GM18870 (cell line): ENCODE results near the gene BMP2K.
"Not testable (repeated sequence)": the region's sequence is repeated elsewhere in the genome, so short reads cannot be mapped to it uniquely, and the experiment has no call there.

Experiments used
- ATAC-seq: cut with Tn5 transposase; IDR thresholded peaks from one replicate; pipeline ENCODE4 v1.9.1; 2021; ENCODE audit warnings: moderate library complexity; ENCODE audit not compliant: unreplicated experiment

The BMP2K gene

DNA sequence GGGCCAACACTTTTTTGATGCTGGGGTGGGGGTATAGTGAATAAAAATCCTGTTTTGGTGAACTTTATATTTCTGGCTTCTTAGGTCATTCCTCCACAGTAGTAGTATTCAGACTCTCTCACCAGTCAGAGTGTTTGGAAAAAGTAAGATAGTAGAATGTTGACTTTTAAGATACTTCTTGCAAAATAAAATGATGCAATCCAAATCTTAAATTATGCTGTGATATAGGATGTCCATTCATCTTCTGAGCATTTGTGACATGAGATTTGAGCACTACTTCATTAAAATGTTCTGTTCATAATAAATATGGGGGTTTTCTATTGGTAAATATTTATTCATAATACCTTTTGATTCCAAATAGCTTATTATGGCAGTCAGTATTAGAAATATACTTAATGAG is 70.1 kb downstream of the BMP2K start:
- ATAC-seq: no peak

GRCh38 chr4:78862314-78862737 is 86.2 kb downstream of the BMP2K start:
- ATAC-seq: no peak

GRCh38 chr4:78863254-78863869 is 87.2 kb downstream of the BMP2K start:
- ATAC-seq: peak; percentile 55

DNA sequence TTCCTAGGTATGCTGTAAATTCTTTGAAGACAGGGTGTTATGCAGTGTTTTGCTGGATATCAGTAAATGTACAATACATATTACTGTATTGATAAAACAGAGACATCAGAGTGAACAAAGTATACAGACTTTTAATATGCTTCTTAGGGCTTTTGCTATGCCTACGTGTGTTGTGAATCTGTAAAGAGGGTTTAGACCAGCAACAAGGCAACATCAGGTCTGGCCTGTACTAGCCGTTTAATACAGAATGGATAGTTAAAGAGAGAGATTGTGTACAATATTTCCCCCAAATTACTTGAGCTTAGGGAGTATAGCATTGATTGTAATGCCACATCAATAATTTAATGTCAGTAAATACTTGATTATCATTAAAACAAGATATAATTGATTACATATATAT is 87.8 kb downstream of the BMP2K start:
- no peak for ATAC-seq

DNA sequence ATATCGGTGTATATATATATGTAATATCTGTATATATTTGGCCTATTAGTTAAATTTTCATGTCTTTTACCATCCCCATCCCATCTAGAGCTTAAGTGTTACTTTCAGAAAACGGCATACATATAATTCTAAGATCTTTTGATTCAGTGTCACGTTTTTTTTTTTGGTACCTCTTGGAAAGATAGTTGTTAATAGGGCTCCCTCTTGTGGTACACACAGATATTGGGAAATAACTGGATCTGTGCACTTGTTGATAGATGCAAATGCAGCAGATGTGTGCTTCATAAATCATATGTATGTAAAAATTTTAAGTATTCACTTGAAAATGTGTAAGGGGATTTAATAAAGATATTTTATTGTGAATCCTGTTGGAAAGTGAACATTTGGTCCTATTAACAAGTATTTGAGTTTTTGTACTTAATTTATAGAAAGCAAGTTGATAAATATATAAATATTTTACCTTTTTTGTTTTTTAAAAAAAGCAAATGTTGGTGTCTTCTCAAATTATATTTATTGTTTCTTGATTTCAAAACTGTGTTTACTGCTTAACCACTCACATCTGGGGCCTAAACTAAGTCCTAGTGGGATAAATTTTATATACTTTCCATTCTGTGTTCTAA is 88.4 kb downstream of the BMP2K start:
- peak; percentile 52 for ATAC-seq

DNA sequence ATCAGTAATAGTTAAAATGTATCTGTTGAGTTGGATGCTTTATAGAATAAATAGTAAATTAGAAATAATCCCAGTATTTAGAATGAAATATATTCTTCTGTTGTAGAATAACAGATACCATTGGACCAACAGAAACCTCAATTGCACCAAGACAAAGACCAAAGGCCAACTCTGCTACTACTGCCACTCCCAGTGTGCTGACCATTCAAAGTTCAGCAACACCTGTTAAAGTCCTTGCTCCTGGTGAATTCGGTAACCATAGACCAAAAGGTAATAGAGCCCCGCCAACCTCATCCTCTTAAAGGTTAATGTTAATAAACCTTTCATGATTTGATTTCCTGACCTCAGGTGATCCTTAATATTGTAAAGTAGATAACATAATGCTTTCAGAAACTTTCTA is 89.3 kb downstream of the BMP2K start:
- no peak for ATAC-seq

DNA sequence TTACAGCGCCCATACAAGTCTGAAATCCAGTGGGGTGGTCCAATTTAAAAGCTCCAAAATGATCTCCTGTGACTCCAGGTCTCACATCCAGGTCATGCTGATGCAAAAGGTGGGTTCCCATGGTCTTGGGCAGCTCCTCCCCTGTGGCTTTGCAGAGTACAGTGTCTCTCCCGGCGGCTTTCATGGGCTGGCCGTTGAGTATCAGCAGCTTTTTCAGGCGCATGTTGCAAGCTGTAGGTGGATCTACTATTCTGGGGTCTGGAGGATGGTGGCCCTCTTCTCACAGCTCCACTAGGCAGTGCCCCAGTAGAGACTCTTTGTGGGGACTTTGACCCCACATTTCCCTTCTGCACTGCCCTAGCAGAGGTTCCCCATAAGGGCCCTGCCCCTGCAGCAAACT is 92.6 kb downstream of the BMP2K start:
- ATAC-seq: not testable (repeated sequence)

GRCh38 chr4:78870056-78870455 is 93.9 kb downstream of the BMP2K start:
- no peak for ATAC-seq

GRCh38 chr4:78876568-78877320 is 100.6 kb downstream of the BMP2K start:
- ATAC-seq: no peak

DNA sequence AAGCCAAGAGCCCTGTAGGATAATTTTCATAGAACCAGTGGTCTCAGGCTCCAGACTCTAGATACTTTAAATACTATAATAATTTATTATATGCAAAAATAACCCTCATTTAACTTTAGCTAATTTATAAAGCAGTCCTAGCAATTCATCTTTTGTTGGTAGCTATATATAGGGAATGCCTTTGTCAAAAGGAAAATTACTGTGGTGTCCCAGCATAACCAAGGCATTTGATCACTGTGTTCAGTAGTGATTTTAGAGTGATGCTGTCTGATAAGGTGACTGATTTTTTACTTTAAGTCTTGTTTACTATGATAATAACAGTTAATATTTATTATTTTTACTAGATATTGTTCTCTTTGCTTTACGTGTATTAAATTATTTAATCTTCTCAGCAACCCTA is 101.9 kb downstream of the BMP2K start:
- ATAC-seq: no peak

GRCh38 chr4:78880874-78881492 is 104.8 kb downstream of the BMP2K start:
- ATAC-seq: no peak

DNA sequence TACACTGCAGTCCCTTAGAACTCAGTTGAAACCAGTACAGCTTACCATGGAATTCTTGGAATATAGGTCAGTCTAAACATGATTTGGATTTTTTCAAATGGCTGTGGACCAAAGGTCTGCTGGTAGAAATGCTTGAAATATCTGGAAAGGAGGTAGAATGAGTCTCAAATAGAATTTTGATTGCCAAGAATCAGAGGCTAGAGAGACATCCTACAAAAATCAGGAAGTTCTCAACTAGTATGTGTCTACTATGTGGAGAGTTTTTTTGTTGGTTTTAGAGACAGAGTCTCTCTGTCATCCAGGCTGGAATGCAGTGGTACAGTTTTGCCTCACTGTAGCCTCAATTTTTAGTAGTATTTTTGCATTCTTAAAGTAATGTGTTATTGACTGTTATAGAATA is 109.4 kb downstream of the BMP2K start:
- ATAC-seq: no peak

DNA sequence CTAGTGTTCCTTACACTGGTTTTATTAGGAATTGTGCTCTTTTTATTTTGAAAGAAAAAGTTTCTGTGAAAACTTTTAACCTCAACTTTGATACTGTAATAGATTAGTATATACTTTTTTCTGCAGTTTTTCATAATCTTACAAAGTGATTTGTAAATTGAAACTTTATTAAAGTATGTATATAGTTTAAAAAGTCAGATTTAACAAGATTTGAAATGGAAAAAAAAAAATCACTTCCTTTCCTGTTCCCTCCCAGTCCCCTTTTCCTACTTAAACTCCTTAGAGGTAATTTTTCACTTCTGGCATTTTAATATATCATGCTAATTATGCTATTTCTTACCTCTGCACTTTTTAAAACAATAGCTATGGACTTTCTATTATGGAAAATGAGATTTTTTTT is 113.8 kb downstream of the BMP2K start:
- no peak for ATAC-seq

DNA sequence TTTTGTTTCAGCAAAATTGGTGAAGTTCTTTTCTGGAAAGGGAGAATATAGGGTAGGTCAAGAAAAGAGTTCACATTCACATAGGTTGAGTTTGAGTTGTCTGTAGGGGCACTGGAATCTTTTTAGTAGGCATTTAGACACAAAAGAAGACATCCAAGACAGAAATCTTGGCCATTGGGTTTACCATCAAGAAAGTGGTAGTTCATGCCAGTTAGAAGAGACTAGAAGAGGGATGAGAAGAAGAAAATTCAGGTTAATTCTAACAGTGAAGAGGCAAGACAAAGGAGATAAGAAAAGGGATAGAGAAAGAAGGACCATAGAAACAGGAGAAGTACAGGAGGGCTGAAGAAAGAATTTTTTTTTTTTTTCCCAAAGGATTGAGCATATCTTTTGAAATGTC is 123.2 kb downstream of the BMP2K start:
- no peak for ATAC-seq

DNA sequence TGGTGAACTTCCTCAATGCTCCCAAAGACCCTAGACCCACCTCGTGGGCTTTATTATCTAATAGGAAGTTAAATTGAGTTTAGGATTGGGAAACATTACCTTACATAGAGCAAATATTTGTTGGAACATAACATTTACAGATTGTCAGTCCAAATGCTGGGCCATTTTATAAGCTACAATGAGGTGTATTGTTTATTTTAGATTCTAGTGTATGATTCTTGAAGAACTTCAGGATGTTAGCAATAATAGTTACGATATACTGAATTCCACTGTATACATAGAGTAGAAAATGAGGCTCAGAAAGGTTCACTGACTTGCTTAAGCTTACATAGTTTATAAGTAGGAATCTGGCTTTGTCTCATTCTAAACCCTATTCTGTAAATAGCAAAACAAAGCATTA is 125.7 kb downstream of the BMP2K start:
- ATAC-seq: no peak

DNA sequence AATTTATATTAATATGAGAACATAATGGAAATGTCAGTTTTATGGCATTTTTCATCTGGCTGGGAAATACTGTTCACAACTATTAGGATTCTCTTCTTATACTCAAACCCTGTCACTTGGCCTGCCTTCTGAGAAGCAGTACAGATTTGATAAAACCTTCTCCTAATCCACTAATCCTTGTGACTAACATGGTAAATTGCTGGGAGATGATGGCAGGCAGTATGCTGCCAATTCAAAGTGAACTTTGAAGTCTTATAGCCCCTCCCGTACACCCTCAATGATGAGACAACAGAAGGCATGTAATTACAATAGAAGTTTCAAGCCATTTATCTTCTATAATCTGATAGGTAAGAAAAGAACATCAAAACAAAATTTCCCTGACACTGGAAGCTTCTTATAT is 126.1 kb downstream of the BMP2K start:
- ATAC-seq: no peak

GRCh38 chr4:78904143-78904542 is 128.0 kb downstream of the BMP2K start:
- ATAC-seq: no peak

DNA sequence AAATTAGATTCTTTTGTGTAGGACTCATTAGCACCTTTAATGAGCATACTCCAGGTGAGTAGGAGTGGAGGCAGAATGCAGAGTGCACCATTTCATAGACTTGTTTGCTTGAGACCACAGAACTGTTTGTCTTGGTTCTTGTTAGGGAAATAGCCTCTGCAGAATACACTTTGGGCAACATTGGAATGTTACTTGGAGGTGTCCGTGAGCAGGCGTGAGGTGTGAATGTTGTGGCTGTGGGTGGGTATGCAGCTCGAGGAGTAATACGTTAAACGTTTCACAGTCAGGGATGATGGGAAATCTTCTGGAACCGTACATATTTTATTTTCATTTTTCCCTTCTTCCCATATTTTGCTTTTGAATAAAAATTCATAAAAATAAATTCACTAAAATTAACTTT is 131.5 kb downstream of the BMP2K start:
- ATAC-seq: no peak

DNA sequence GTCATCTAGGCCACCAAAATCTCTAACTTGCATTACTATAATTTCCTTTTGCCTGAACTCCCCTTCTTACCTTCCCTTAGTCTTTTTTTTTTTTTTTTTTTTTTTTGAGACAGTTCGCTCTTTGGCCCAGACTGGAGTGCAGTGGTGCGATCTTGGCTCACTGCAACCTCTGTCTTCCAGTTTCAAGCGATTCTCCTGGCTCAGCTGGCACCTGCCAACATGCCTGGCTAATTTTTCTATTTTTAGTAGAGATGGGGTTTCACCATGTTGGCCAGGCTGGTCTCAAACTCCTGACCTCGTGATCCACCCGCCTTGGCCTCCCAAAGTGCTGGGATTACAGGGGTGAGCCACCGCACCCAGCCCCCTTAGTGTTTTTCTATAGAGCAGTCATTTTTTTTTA is 132.8 kb downstream of the BMP2K start:
- not testable (repeated sequence) for ATAC-seq

GRCh38 chr4:78910612-78911011 is 134.5 kb downstream of the BMP2K start:
- no peak for ATAC-seq

DNA sequence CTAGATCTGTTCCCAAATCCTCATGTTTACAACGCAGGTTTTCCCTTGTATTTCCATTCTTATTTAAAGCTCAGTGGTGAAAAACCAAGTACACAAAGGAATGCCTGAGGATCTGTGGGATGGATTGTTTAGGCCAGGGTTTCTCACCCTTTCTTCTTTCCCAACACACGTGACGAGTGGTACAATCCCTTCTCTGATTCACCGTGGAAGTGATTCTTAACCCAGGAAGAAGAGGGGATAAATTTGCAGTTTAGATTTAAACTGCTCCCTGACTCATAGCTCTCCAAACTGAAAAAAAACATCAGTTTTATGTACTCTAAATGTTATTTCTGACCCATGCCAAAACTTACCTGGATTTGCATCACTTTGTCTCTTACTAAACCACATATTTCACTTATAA is 146.1 kb downstream of the BMP2K start:
- no peak for ATAC-seq
